GM23338 (cell line): ENCODE measurements around the gene PRR14L. TPM values are rescaled to one million over a fixed set of nuclear protein-coding genes. Genes with fewer than 3 reads are reported as not detected.
"Not testable (repeated sequence)": the region's sequence is repeated elsewhere in the genome, so short reads cannot be mapped to it uniquely, and the experiment has no call there.

Experiments used
- ATAC-seq: fragments of 200-7000 bp; cut with Tn5 transposase; 3 replicates; pipeline ENCODE4 v1.9.1; 2020
- DNase-seq: peaks from one replicate; pipeline ENCODE4 v3.0.0-alpha.2; 2015; ENCODE audit warnings: low spot score
- H2AFZ ChIP-seq: fragments of 200-600 bp; sonication (generic); 2 replicates; pipeline ENCODE4 v1.8.0; 2016; ENCODE audit warnings: antibody characterized with exemption, mild to moderate bottlenecking, moderate library complexity
- H3F3A ChIP-seq: fragments of 200-600 bp; sonication (generic); replicated peaks from 2 replicates; pipeline ENCODE4 v1.8.0; 2017; ENCODE audit warnings: antibody characterized with exemption, mixed run types, low read depth
- H3K27ac ChIP-seq: fragments of 200-600 bp; sonication (generic); 2 replicates; pipeline ENCODE4 v1.6.1; 2016; ENCODE audit warnings: low read depth
- H3K27me3 ChIP-seq: fragments of 200-600 bp; sonication (generic); 2 replicates; pipeline ENCODE4 v1.8.0; 2016; ENCODE audit warnings: mild to moderate bottlenecking, mixed run types, moderate library complexity; ENCODE audit not compliant: insufficient read depth
- H3K36me3 ChIP-seq: fragments of 200-600 bp; sonication (generic); 2 replicates; pipeline ENCODE4 v1.8.0; 2016; ENCODE audit warnings: mild to moderate bottlenecking; ENCODE audit not compliant: insufficient read depth
- H3K4me1 ChIP-seq: fragments of 200-600 bp; sonication (generic); 2 replicates; pipeline ENCODE4 v1.8.0; 2016; ENCODE audit warnings: mild to moderate bottlenecking, moderate library complexity; ENCODE audit not compliant: insufficient read depth
- H3K4me2 ChIP-seq: fragments of 200-600 bp; sonication (generic); 2 replicates; pipeline ENCODE4 v1.7.1; 2017; ENCODE audit warnings: mixed run types
- H3K4me3 ChIP-seq: fragments of 200-600 bp; sonication (generic); 2 replicates; pipeline ENCODE4 v1.6.1; 2016; ENCODE audit warnings: mixed run types
- H3K79me2 ChIP-seq: fragments of 200-600 bp; sonication (generic); replicated peaks from 2 replicates; pipeline ENCODE4 v1.8.0; 2017; ENCODE audit warnings: mild to moderate bottlenecking; ENCODE audit not compliant: insufficient read depth
- H3K9me2 ChIP-seq: fragments of 200-600 bp; sonication (generic); 2 replicates; pipeline ENCODE4 v1.8.0; 2017; ENCODE audit not compliant: insufficient read depth
- H4K20me1 ChIP-seq: fragments of 200-600 bp; sonication (generic); replicated peaks from 2 replicates; pipeline ENCODE4 v1.8.0; 2017; ENCODE audit warnings: mild to moderate bottlenecking; ENCODE audit not compliant: insufficient read depth
- H3K27ac Mint-ChIP-seq: 2 replicates; pipeline ENCODE4 v1.8.0; 2020; ENCODE audit warnings: inconsistent platforms, mild to moderate bottlenecking, moderate library complexity, mixed read lengths
- H3K27me3 Mint-ChIP-seq: 3 replicates; pipeline ENCODE4 v1.8.0; 2022; ENCODE audit warnings: low read depth, mild to moderate bottlenecking, moderate library complexity, mixed read lengths, inconsistent platforms; ENCODE audit not compliant: insufficient read depth, poor library complexity
- H3K36me3 Mint-ChIP-seq: 3 replicates; pipeline ENCODE4 v1.8.0; 2021; ENCODE audit warnings: low read depth, mild to moderate bottlenecking, inconsistent platforms, moderate library complexity, mixed read lengths
- H3K4me1 Mint-ChIP-seq: 3 replicates; pipeline ENCODE4 v1.8.0; 2020; ENCODE audit warnings: mild to moderate bottlenecking, inconsistent platforms, mixed read lengths
- H3K4me3 Mint-ChIP-seq: 3 replicates; pipeline ENCODE4 v1.8.0; 2021; ENCODE audit warnings: moderate library complexity, mild to moderate bottlenecking, inconsistent platforms, mixed read lengths
- H3K9me3 Mint-ChIP-seq: 3 replicates; pipeline ENCODE4 v1.8.0; 2020; ENCODE audit warnings: moderate library complexity, mild to moderate bottlenecking, inconsistent platforms, mixed read lengths
- CREB1 ChIP-seq: fragments of 250-450 bp; sonication (Bioruptor Pico); IDR thresholded peaks from 2 replicates; pipeline ENCODE4 v1.5.0; 2020; ENCODE audit warnings: low read depth, mild to moderate bottlenecking, moderate library complexity
- CTCF ChIP-seq, 2 experiments: fragments of 200-600 bp in 1 of 2; sonication (generic) in 1 of 2; conservative IDR thresholded peaks; 2 replicates each; pipeline versions ENCODE4 v1.5.1 to v1.6.1; 2016 to 2017; ENCODE audit warnings: antibody characterized with exemption in 2 of 2, low read depth in 2 of 2, mild to moderate bottlenecking in 2 of 2, moderate library complexity in 1 of 2
- ETS1 ChIP-seq: IDR thresholded peaks from 2 replicates; pipeline ENCODE4 v1.6.1; 2016; ENCODE audit warnings: antibody characterized with exemption
- EZH2 ChIP-seq: fragments of 200-600 bp; sonication (generic); IDR thresholded peaks from one replicate; pipeline ENCODE4 v1.8.0; 2017; ENCODE audit warnings: antibody characterized with exemption, mild to moderate bottlenecking, low read depth; ENCODE audit not compliant: unreplicated experiment
- EZH2phosphoT487 ChIP-seq: fragments of 200-600 bp; sonication (generic); IDR thresholded peaks from one replicate; pipeline ENCODE4 v1.8.1; 2018; ENCODE audit warnings: antibody characterized with exemption; ENCODE audit not compliant: unreplicated experiment
- JUNB ChIP-seq: IDR thresholded peaks from one replicate; pipeline ENCODE4 v1.6.1; 2016; ENCODE audit warnings: antibody characterized with exemption; ENCODE audit not compliant: unreplicated experiment
- NANOG ChIP-seq: IDR thresholded peaks from 2 replicates; pipeline ENCODE4 v1.6.1; 2016; ENCODE audit warnings: antibody characterized with exemption, borderline replicate concordance
- POLR2AphosphoS5 ChIP-seq: IDR thresholded peaks from 2 replicates; pipeline ENCODE4 v1.6.1; 2016; ENCODE audit warnings: antibody characterized with exemption, low read depth
- REST ChIP-seq: IDR thresholded peaks from one replicate; pipeline ENCODE4 v1.6.1; 2018; ENCODE audit warnings: antibody characterized with exemption; ENCODE audit not compliant: unreplicated experiment
- STAT1 ChIP-seq: IDR thresholded peaks from one replicate; pipeline ENCODE4 v1.6.1; 2016; ENCODE audit warnings: antibody characterized with exemption; ENCODE audit not compliant: unreplicated experiment
- ZNF114 ChIP-seq: fragments of 250-450 bp; sonication (Bioruptor Pico); IDR thresholded peaks from 2 replicates; pipeline ENCODE4 v1.5.0; 2020; ENCODE audit warnings: mild to moderate bottlenecking, moderate library complexity
- ZNF331 ChIP-seq: fragments of 250-450 bp; sonication (Bioruptor Pico); IDR thresholded peaks from 2 replicates; pipeline ENCODE4 v1.5.0; 2020; ENCODE audit warnings: low read depth, mild to moderate bottlenecking, moderate library complexity
- polyA plus RNA-seq: library from polyadenylated mRNA; unstranded; fragments of >200 nt; fragmentation: Nextera tagmentation; extraction: Ambion mirVana; gene quantifications from 2 replicates; pipeline ENCODE4 v1.2.1, GENCODE V29; 2016
- total RNA-seq: library from RNA; depleted of rRNA; stranded (reverse); fragments of >200 nt; shearing (Covaris generic); gene quantifications from 2 replicates; pipeline ENCODE4 v1.2.3, GENCODE V29; 2014

Gene PRR14L
- total and polyA plus RNA-seq, 2 experiments from 2014 or later: 46.3 to 54.0 TPM

- Histone ChIP-seq H3F3A (no peaks in the 10 kb centered on the region), H3K36me3 (peaks cover 26% of the 10 kb centered on the region), H3K4me1 (no peaks in the 10 kb centered on the region), H3K4me3 (no peak overlapping the region), H3K4me2 (no peak overlapping the region), H4K20me1 (no peaks in the 10 kb centered on the region), H3K27me3 (no peaks in the 10 kb centered on the region), H3K79me2 (no peaks in the 10 kb centered on the region), H3K9me2 (no peaks in the 10 kb centered on the region), H2AFZ (no peak overlapping the region), H3K27ac (peak overlapping the region; percentile 55; the same call in 1 of the 2 replicates)
- Mint-ChIP-seq H3K27ac (no peak overlapping the region), H3K9me3 (no peaks in the 10 kb centered on the region), H3K36me3 (peaks cover 46% of the 10 kb centered on the region), H3K4me1 (no peaks in the 10 kb centered on the region), H3K27me3 (peaks cover 5% of the 10 kb centered on the region), H3K4me3 (no peak overlapping the region)
- DNase-seq (no peak), ATAC-seq (no peak)
- TF ChIP-seq EZH2phosphoT487 (no peak), JUNB (no peak)
Measured at GRCh38 chr22:31764785-31765184, 14.9 kb upstream of the PRR14L start.

- Mint-ChIP-seq H3K4me1 (peaks cover 14% of the 10 kb centered on the region), H3K36me3 (peaks cover 27% of the 10 kb centered on the region)
- H2AFZ ChIP-seq, H3K4me1 ChIP-seq, H3K9me3 Mint-ChIP-seq, H3K4me3 ChIP-seq, H3K27me3 Mint-ChIP-seq, H3K27ac Mint-ChIP-seq, ATAC-seq, H3K27me3 ChIP-seq, H3K4me3 Mint-ChIP-seq, H3K9me2 ChIP-seq, DNase-seq, H3K27ac ChIP-seq, H4K20me1 ChIP-seq, H3F3A ChIP-seq, H3K36me3 ChIP-seq, H3K4me2 ChIP-seq: not testable (repeated sequence)
- H3K79me2 ChIP-seq: peaks cover 20% of the 10 kb centered on the region
Measured at GRCh38 chr22:31758860-31759259, 8.9 kb upstream of the PRR14L start.

- no peaks in the 10 kb centered on the region; the same call in 1 of the 2 replicates for H3K36me3 ChIP-seq
- Mint-ChIP-seq H3K27me3 (peaks cover 3% of the 10 kb centered on the region), H3K36me3 (peaks cover 24% of the 10 kb centered on the region), H3K27ac (no peak overlapping the region), H3K9me3 (no peaks in the 10 kb centered on the region), H3K4me3 (no peak overlapping the region), H3K4me1 (peaks cover 21% of the 10 kb centered on the region)
- H3F3A ChIP-seq: peaks cover 17% of the 10 kb centered on the region
- ATAC-seq (no peak), DNase-seq (no peak)
- no peak overlapping the region for H3K27ac ChIP-seq
- H3K27me3 ChIP-seq: no peaks in the 10 kb centered on the region
- no peak overlapping the region for H3K4me3 ChIP-seq
- peaks cover 20% of the 10 kb centered on the region for H3K79me2 ChIP-seq
- H2AFZ ChIP-seq: no peak overlapping the region
- no peaks in the 10 kb centered on the region for H4K20me1 ChIP-seq
- peaks cover 14% of the 10 kb centered on the region for H3K4me1 ChIP-seq
- H3K9me2 ChIP-seq: no peaks in the 10 kb centered on the region
- no peak overlapping the region for H3K4me2 ChIP-seq
- TF ChIP-seq ZNF114: no peak
- no peak for TF ChIP-seq REST
- TF ChIP-seq CREB1 (CRISPR knock-in tag): no peak
- no peak for TF ChIP-seq NANOG
- no peak for TF ChIP-seq EZH2
- TF ChIP-seq POLR2AphosphoS5: no peak
- TF ChIP-seq JUNB: no peak
- no peak for TF ChIP-seq ETS1
- no peak for TF ChIP-seq ZNF331 (CRISPR knock-in tag)
- no peak for TF ChIP-seq CTCF (conservative IDR thresholded peaks at IDR 0.05; ENCODE audit: low read depth in 2 of 2)
- no peak for TF ChIP-seq EZH2phosphoT487
- no peak for TF ChIP-seq STAT1
Measured at GRCh38 chr22:31757265-31757664, 7.3 kb upstream of the PRR14L start.
